ENCODE data around the gene SCT. TPM values are rescaled to one million over a fixed set of nuclear protein-coding genes. Genes with fewer than 3 reads are reported as not detected.

The SCT gene
- total and polyA plus RNA-seq, 8 donors, result 0.95 to 3.1 TPM; not detected in 6

DNA sequence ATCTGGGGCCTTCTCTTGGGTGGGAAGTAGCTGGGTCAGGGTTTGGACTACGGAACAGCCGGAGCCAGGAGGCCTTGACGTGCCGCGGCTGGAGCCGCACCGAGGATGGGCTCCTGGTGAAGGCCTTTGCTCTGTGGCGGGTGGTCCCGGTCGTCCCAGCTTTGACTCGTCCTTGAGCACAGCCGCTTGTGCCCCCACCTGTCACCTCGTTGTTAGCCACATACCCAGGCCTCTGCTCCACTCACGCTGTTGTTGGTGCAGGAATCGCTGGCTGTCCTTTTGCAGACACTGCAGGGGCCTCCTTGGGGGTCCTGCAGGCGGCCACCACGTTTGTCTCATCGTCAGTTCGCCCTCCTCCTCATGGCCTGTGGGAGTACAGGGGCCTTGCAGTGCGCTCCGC lies 33.6 kb downstream of the SCT start:
- no peak for DNase-seq
- Histone ChIP-seq H3K27me3 (no peaks in the 10 kb centered on the region), H3K9me3 (no peaks in the 10 kb centered on the region), H3K36me3 (peaks cover 84 to 100% (median 100%) of the 10 kb centered on the region in 4 donors), H3K4me1 (peaks cover 0 to under 1% (median 0%) of the 10 kb centered on the region in 4 donors), H3K27ac (no peak overlapping the region), H3K4me3 (no peak overlapping the region)
- intact Hi-C loops (cut with DNase I; ENCODE audit: low total_unique reads), result no loop called here
- WGBS, 5 donors, result 91 to 97% (median 95%) methylated on average over 21 of the region's 21 CpGs
- TF ChIP-seq EP300 (IDR thresholded peaks at IDR 0.05), result no peak
- TF ChIP-seq POLR2AphosphoS5 (IDR thresholded peaks at IDR 0.05), result no peak
- TF ChIP-seq, protein P1, sequence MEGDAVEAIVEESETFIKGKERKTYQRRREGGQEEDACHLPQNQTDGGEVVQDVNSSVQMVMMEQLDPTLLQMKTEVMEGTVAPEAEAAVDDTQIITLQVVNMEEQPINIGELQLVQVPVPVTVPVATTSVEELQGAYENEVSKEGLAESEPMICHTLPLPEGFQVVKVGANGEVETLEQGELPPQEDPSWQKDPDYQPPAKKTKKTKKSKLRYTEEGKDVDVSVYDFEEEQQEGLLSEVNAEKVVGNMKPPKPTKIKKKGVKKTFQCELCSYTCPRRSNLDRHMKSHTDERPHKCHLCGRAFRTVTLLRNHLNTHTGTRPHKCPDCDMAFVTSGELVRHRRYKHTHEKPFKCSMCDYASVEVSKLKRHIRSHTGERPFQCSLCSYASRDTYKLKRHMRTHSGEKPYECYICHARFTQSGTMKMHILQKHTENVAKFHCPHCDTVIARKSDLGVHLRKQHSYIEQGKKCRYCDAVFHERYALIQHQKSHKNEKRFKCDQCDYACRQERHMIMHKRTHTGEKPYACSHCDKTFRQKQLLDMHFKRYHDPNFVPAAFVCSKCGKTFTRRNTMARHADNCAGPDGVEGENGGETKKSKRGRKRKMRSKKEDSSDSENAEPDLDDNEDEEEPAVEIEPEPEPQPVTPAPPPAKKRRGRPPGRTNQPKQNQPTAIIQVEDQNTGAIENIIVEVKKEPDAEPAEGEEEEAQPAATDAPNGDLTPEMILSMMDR (IDR thresholded peaks at IDR 0.05), result no peak
- no peak for TF ChIP-seq POLR2A (IDR thresholded peaks at IDR 0.05)

DNA sequence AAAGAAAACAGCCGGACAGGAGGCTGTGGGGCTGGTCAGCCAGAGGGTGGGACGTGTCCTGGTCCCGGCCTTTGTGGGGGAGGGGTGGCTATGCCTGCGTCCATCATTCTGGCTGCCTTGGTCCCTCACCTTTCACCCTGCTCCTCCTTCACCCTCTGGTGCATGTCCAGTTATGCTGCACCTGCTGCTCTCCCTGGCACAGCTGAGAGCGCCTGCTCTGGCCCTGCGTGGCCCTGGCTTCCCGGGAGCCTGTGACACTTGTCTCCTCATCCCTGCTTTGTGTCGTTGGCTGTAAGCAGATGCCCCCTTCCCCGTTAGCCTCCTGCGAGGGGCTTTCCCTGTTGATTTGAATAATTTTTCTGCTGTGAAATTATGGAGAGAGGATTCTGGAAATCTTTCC lies 34.1 kb downstream of the SCT start:
- DNase-seq, result no peak
- intact Hi-C loops (cut with DNase I; ENCODE audit: low total_unique reads), result no loop called here
- WGBS, 5 donors, result 82 to 93% (median 89%) methylated on average over 10 of the region's 10 CpGs
- Histone ChIP-seq H3K36me3 (peaks cover 82 to 100% (median 100%) of the 10 kb centered on the region in 4 donors), H3K4me3 (no peak overlapping the region), H3K4me1 (peaks cover 0 to 5% (median 0%) of the 10 kb centered on the region in 4 donors), H3K9me3 (no peaks in the 10 kb centered on the region), H3K27ac (no peak overlapping the region), H3K27me3 (no peaks in the 10 kb centered on the region)
- no peak for TF ChIP-seq EP300 (IDR thresholded peaks at IDR 0.05)

DNA sequence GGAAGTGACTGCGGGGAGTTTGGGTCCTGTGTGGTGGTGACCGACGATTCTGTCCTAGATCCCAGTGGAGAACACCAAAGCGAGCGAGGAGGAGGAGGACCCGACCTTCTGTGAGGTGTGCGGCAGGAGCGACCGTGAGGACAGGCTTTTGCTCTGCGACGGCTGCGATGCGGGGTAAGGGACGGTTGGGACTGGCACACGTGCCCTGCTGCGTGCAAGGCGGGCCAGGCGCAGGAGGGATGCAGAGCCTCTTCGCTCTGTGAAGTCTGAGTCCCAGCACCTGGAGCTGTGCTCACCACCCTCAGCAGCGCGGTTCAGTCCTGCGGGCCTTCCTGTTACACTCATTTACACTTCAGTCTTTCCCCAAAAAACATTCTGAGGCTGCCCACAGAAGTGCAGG lies 34.5 kb downstream of the SCT start:
- intact Hi-C loops (cut with DNase I; ENCODE audit: low total_unique reads), result no loop called here
- TF ChIP-seq POLR2AphosphoS5 (IDR thresholded peaks at IDR 0.05) (no peak), POLR2A (IDR thresholded peaks at IDR 0.05) (no peak), EP300 (IDR thresholded peaks at IDR 0.05) (no peak)
- TF ChIP-seq, protein P1 (IDR thresholded peaks at IDR 0.05), result no peak
- H3K4me1 ChIP-seq, result peaks cover 0 to 9% (median 0%) of the 10 kb centered on the region in 4 donors
- H3K27ac ChIP-seq, result no peak overlapping the region
- no peaks in the 10 kb centered on the region for H3K27me3 ChIP-seq
- H3K9me3 ChIP-seq, result no peaks in the 10 kb centered on the region
- peaks cover 81 to 100% (median 100%) of the 10 kb centered on the region in 4 donors for H3K36me3 ChIP-seq
- H3K4me3 ChIP-seq, result no peak overlapping the region
- no peak for DNase-seq
- WGBS, 5 donors, result 94 to 98% (median 96%) methylated on average over 22 of the region's 22 CpGs

DNA sequence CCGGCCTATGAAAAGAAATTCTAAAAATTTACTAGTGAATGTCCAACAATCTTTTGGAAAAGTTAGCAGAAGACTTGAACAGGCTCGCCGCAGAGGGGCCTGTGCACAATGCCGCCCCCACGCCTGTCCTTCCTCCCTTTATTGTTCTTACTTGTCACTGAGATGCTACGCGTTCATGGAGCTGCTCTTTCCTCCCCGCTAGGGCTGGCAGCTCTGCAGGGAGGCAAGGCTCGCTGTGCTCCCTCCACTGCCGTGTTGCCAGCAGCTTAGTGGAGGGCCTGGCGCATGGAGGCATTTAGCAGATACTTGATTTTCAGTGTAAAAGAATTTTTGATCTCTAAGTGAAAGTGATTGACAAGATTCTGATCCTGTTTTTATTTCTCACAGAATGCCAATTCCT lies 36.0 kb downstream of the SCT start:
- Histone ChIP-seq H3K27ac (no peak overlapping the region), H3K4me3 (no peak overlapping the region), H3K36me3 (peaks cover 80 to 100% (median 100%) of the 10 kb centered on the region in 4 donors), H3K9me3 (no peaks in the 10 kb centered on the region), H3K4me1 (peaks cover 0 to 24% (median 1%) of the 10 kb centered on the region in 4 donors), H3K27me3 (no peaks in the 10 kb centered on the region)
- no peak for TF ChIP-seq POLR2A (IDR thresholded peaks at IDR 0.05)
- no peak for TF ChIP-seq POLR2AphosphoS5 (IDR thresholded peaks at IDR 0.05)
- no peak for TF ChIP-seq EP300 (IDR thresholded peaks at IDR 0.05)
- TF ChIP-seq, protein P1 (IDR thresholded peaks at IDR 0.05), result no peak
- WGBS, 5 donors, result 80 to 89% (median 84%) methylated on average over 11 of the region's 11 CpGs
- DNase-seq, result no peak
- intact Hi-C loops (cut with DNase I; ENCODE audit: low total_unique reads), result no loop called here

DNA sequence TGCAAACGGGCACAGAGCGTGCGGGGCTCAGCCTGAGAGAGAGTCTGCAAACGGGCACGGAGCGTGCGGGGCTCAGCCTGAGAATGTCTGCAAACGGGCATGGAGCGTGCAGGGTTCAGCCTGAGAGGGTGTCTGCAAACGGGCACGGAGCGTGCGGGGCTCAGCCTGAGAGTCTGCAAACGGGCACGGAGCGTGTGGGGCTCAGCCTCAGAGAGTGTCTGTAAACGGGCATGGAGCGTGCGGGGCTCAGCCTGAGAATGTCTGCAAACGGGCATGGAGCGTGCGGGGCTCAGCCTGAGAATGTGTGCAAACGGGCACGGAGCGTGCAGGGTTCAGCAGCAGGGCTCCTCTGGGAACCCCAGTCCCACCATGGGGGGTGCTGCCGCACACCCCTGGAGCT lies 37.2 kb downstream of the SCT start:
- Histone ChIP-seq H3K27ac (no peak overlapping the region), H3K27me3 (no peaks in the 10 kb centered on the region), H3K9me3 (no peaks in the 10 kb centered on the region), H3K4me1 (peaks cover 0 to 32% (median 2%) of the 10 kb centered on the region in 4 donors), H3K36me3 (peaks cover 73 to 97% (median 95%) of the 10 kb centered on the region in 4 donors), H3K4me3 (no peak overlapping the region)
- no peak for DNase-seq
- intact Hi-C loops (cut with DNase I; ENCODE audit: low total_unique reads), result no loop called here
- no peak for TF ChIP-seq POLR2A (IDR thresholded peaks at IDR 0.05)
- TF ChIP-seq EP300 (IDR thresholded peaks at IDR 0.05), result no peak
- TF ChIP-seq POLR2AphosphoS5 (IDR thresholded peaks at IDR 0.05), result no peak
- TF ChIP-seq, protein P1 (IDR thresholded peaks at IDR 0.05), result no peak
- WGBS, 5 donors, result 93 to 97% (median 94%) methylated on average over 26 of the region's 26 CpGs

Data from stomach (tissue), 9 donors.